NCI-H1694 (cell line): ENCODE data around the gene GSG1L.
"Not testable (repeated sequence)": the region's sequence is repeated elsewhere in the genome, so short reads cannot be mapped to it uniquely, and the experiment has no call there.

Experiments used
- DNase-seq: peaks from one replicate; lab custom pipeline; 2025; lab: John Stamatoyannopoulos, UW

The GSG1L gene

GRCh38 chr16:27903046-27903655 is 160.4 kb downstream of the GSG1L start:
- no peak for DNase-seq

GRCh38 chr16:27902551-27902950 is 161.0 kb downstream of the GSG1L start:
- DNase-seq = no peak

GRCh38 chr16:27901956-27902355 is 161.6 kb downstream of the GSG1L start:
- DNase-seq = no peak

GRCh38 chr16:27899736-27900135 is 163.8 kb downstream of the GSG1L start:
- DNase-seq = no peak

- peak; percentile 67 for DNase-seq
Observed at GRCh38 chr16:27894386-27894785, 169.1 kb downstream of the GSG1L start.

GRCh38 chr16:27892879-27893278 is 170.6 kb downstream of the GSG1L start:
- DNase-seq = no peak

GRCh38 chr16:27890866-27891265 is 172.6 kb downstream of the GSG1L start:
- DNase-seq = no peak

- DNase-seq = no peak
Observed at GRCh38 chr16:27890006-27890405, 173.5 kb downstream of the GSG1L start.

- no peak for DNase-seq
Observed at GRCh38 chr16:27883576-27883975, 179.9 kb downstream of the GSG1L start.

GRCh38 chr16:27880287-27880686 is 183.2 kb downstream of the GSG1L start:
- DNase-seq = no peak

- DNase-seq = no peak
Observed at GRCh38 chr16:27879601-27880247, 183.8 kb downstream of the GSG1L start.

GRCh38 chr16:27872627-27873026 is 190.9 kb downstream of the GSG1L start:
- DNase-seq = not testable (repeated sequence)

GRCh38 chr16:27870116-27870798 is 193.3 kb downstream of the GSG1L start:
- DNase-seq = no peak

- DNase-seq = no peak
Observed at GRCh38 chr16:27869411-27869810, 194.1 kb downstream of the GSG1L start.

GRCh38 chr16:27868180-27868579 is 195.3 kb downstream of the GSG1L start:
- DNase-seq = no peak

- no peak for DNase-seq
Observed at GRCh38 chr16:27867122-27868110, 196.1 kb downstream of the GSG1L start.

- no peak for DNase-seq
Observed at GRCh38 chr16:27863377-27863776, 200.1 kb downstream of the GSG1L start.

GRCh38 chr16:27862953-27863352 is 200.6 kb downstream of the GSG1L start:
- DNase-seq = no peak

GRCh38 chr16:27860091-27860490 is 203.4 kb downstream of the GSG1L start:
- no peak for DNase-seq

- DNase-seq = no peak
Observed at GRCh38 chr16:27859020-27859419, 204.5 kb downstream of the GSG1L start.

- DNase-seq = no peak
Observed at GRCh38 chr16:27853651-27854050, 209.9 kb downstream of the GSG1L start.

GRCh38 chr16:27853101-27853500 is 210.4 kb downstream of the GSG1L start:
- no peak for DNase-seq
